ENCODE data around the gene TATDN2.

The TATDN2 gene

DNA sequence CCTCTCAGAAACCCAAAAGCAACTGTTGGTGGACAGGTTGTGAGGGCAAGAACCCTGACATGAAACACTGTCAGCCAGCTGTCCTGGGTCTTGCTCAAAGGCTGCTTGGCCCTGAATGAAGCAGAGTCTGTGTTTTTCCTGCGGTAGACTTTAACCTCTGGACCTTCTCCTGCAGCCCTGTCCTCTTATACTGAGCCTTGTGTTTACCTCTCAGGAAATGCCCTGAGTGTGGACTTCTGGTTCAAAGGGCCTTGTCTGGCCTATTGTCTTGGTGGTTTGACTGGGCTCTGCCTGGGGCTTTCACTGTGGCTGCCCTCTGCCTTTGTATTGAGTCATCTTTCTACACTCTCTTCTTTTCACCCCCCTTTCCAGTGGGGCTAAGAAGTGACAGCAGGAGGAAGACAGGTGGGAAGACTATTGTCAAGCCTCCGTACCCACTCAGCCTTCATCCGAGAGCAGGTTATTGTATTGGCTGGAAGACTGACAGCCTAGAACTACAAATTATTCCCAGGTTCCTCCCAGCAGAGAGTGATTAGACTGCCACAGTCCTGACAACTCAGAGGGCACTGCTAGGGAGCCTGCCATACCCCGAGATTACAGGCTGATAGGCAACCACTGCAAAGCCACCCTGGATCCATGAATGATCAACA lies 69.2 kb downstream of the TATDN2 start:
- no peak for DNase-seq (ENCODE audit: low spot score)

DNA sequence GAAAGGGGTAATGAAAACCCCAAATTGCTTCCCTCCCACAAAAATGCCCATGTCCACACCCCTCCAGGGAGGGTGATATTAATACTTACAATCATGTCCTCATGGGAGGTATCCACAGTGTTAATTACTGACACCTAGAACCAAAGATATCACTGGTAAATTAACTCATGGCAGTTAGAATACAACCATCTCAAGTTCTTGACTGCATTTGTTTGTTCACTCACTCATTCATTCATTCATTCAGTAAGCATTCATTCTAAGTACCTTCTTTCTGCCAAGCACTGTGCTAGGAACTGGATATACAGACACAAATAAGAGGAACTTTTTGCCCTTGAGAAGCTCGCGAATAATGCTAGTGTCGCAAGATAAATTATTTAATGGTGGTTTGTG lies 69.7 kb downstream of the TATDN2 start:
- no peak for DNase-seq (ENCODE audit: low spot score)

DNA sequence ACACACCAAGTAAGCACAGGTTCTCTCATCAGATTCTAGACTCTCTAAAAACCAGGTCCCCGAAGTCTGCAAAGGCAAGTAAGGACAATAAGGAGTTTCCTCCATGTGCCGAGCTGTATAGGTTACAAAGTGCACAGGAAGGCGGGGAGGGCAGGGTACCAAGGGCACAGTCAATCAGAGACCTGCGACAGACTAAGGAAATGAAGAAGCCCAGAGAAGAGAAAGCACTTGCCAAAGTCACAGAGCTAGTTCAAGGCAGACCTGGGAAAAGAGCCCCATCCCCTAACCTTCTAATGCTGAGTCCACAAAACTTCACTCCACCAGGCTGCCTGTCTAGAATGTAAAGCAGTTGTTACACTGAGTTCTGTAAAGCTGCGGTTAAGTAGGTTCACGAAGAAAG lies 71.0 kb downstream of the TATDN2 start:
- DNase-seq (ENCODE audit: low spot score), result no peak

DNA sequence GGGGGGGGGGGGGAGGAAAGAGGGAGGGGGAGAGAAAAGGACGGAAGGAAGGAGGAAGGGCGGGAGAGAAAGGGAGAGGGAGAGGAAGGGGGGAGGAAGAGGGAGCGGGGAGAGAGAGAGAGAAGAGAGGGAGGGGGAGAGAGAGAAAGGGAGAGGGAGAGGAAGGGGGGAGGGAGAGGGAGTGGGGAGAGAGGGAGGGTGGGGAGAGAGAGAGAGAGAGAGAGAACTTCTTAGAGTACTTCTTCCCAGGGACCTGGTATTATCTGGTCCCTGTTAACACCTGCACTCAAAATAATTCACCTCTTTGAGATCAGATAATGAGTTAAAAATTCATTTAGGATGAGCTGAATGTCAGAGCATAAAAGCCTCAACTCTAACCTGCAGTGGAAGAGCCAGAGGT lies 71.5 kb downstream of the TATDN2 start:
- no peak for DNase-seq (ENCODE audit: low spot score)

DNA sequence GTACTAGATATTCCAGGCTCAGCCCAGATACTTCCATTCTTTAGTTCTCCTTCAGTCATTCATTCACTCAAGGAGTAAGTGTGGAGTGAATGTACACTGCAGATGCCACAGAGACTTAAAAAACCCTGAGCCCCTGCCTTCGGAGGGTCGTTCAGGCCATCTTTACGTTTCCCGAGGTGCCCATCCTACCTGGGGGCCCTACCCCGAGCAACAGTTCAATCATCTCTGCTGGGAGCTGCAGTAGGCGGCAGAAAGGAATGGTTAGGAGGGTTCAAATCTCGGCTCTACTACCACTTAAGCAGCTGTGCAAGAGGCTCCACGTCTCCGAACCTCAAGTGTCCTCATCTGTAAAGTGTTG lies 72.0 kb downstream of the TATDN2 start:
- no peak for DNase-seq (ENCODE audit: low spot score)

GRCh38 chr3:10321630-10322351 lies 73.5 kb downstream of the TATDN2 start:
- DNase-seq (ENCODE audit: low spot score), result no peak

- no peak for DNase-seq (ENCODE audit: low spot score)
Observed at GRCh38 chr3:10322352-10322710, 74.1 kb downstream of the TATDN2 start.

- no peak for DNase-seq (ENCODE audit: low spot score)
Observed at GRCh38 chr3:10327592-10327991, 79.3 kb downstream of the TATDN2 start.

GRCh38 chr3:10328460-10329071 lies 80.3 kb downstream of the TATDN2 start:
- DNase-seq (ENCODE audit: low spot score), result no peak

- no peak for DNase-seq (ENCODE audit: low spot score)
Observed at GRCh38 chr3:10329495-10330015, 81.3 kb downstream of the TATDN2 start.

GRCh38 chr3:10330319-10330718 lies 82.1 kb downstream of the TATDN2 start:
- DNase-seq (ENCODE audit: low spot score), result no peak
